HL-60 (cell line): ENCODE results near the gene POT1.

Experiments
- DNase-seq, 2 experiments: peaks; one replicate each; pipeline ENCODE4 v3.0.0-alpha.2; 2010 to 2020; ENCODE audit warnings: low read depth in 1 of 2, low spot score in 1 of 2
- H3K27ac ChIP-seq: fragments of 250-450 bp; sonication (Bioruptor Pico); replicated peaks from 2 replicates; pipeline ENCODE4 v1.5.1; 2020; ENCODE audit warnings: mild to moderate bottlenecking, moderate library complexity
- H3K27me3 ChIP-seq: fragments of 250-450 bp; sonication (Bioruptor Pico); 2 replicates; pipeline ENCODE4 v1.5.1; 2021; ENCODE audit warnings: mild to moderate bottlenecking, moderate library complexity; ENCODE audit not compliant: insufficient read depth, poor library complexity, severe bottlenecking
- H3K4me3 ChIP-seq: replicated peaks from 2 replicates; pipeline ENCODE4 v1.5.1; 2011; ENCODE audit warnings: mild to moderate bottlenecking, control low read depth, low read length; ENCODE audit not compliant: insufficient read depth
- CTCF ChIP-seq: IDR thresholded peaks from one replicate; pipeline ENCODE4 v1.5.1; 2011; ENCODE audit warnings: low read length, control low read depth, inconsistent platforms; ENCODE audit not compliant: insufficient read depth
- GABPA ChIP-seq: IDR thresholded peaks from 2 replicates; pipeline ENCODE4 v1.6.1; 2012; ENCODE audit warnings: low read depth
- POLR2AphosphoS5 ChIP-seq: IDR thresholded peaks from 2 replicates; pipeline ENCODE4 v1.6.1; 2012; ENCODE audit warnings: low read depth
- SPI1 ChIP-seq: IDR thresholded peaks from 2 replicates; pipeline ENCODE4 v1.6.1; 2012; ENCODE audit warnings: low read depth, mild to moderate bottlenecking, borderline replicate concordance
- TF ChIP-seq, protein P1 (sequence below): IDR thresholded peaks from 2 replicates; pipeline ENCODE4 v1.6.1; 2012; ENCODE audit warnings: low read depth; ENCODE audit not compliant: insufficient replicate concordance

POT1 gene

GRCh38 chr7:124792696-124793095 lies 136.9 kb downstream of the POT1 start:
- H3K4me3 ChIP-seq: no peak overlapping the region
- DNase-seq: no peak
- no peak overlapping the region for H3K27ac ChIP-seq
- peaks cover 3% of the 10 kb centered on the region for H3K27me3 ChIP-seq
- TF ChIP-seq SPI1 (no peak), CTCF (no peak), GABPA (no peak), POLR2AphosphoS5 (no peak)

GRCh38 chr7:124792002-124792401 lies 137.6 kb downstream of the POT1 start:
- Histone ChIP-seq H3K27ac (no peak overlapping the region), H3K4me3 (no peak overlapping the region), H3K27me3 (peaks cover 3% of the 10 kb centered on the region)
- DNase-seq: no peak
- TF ChIP-seq SPI1 (no peak), CTCF (no peak), POLR2AphosphoS5 (no peak), GABPA (no peak)
- TF ChIP-seq, protein P1, sequence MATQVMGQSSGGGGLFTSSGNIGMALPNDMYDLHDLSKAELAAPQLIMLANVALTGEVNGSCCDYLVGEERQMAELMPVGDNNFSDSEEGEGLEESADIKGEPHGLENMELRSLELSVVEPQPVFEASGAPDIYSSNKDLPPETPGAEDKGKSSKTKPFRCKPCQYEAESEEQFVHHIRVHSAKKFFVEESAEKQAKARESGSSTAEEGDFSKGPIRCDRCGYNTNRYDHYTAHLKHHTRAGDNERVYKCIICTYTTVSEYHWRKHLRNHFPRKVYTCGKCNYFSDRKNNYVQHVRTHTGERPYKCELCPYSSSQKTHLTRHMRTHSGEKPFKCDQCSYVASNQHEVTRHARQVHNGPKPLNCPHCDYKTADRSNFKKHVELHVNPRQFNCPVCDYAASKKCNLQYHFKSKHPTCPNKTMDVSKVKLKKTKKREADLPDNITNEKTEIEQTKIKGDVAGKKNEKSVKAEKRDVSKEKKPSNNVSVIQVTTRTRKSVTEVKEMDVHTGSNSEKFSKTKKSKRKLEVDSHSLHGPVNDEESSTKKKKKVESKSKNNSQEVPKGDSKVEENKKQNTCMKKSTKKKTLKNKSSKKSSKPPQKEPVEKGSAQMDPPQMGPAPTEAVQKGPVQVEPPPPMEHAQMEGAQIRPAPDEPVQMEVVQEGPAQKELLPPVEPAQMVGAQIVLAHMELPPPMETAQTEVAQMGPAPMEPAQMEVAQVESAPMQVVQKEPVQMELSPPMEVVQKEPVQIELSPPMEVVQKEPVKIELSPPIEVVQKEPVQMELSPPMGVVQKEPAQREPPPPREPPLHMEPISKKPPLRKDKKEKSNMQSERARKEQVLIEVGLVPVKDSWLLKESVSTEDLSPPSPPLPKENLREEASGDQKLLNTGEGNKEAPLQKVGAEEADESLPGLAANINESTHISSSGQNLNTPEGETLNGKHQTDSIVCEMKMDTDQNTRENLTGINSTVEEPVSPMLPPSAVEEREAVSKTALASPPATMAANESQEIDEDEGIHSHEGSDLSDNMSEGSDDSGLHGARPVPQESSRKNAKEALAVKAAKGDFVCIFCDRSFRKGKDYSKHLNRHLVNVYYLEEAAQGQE: no peak

DNA sequence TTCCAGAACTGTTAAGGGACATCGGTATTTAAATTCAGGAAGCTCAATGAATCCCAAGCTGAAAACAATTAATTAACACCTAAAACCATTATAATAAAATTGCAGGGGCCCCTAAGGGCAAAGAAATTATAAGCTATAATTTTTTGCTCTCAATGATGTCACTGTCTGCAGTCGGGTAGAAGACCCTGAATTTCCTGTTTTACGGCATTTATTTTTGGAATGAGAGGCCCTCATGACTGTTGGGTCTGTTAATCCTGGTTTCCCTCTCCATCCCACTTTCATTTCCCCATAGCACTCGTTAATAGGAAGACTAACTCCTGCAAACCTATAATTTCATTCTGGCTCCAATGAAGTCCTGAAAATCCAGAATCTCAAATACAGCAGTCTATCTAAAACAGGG lies 138.2 kb downstream of the POT1 start:
- Histone ChIP-seq H3K4me3 (no peak overlapping the region), H3K27me3 (peaks cover 3% of the 10 kb centered on the region), H3K27ac (no peak overlapping the region)
- no peak for DNase-seq
- TF ChIP-seq, protein P1: no peak
- TF ChIP-seq CTCF (no peak), POLR2AphosphoS5 (no peak), SPI1 (no peak), GABPA (no peak)

GRCh38 chr7:124790645-124791044 lies 139.0 kb downstream of the POT1 start:
- no peak overlapping the region for H3K4me3 ChIP-seq
- TF ChIP-seq, protein P1: no peak
- no peak for TF ChIP-seq POLR2AphosphoS5
- no peak for TF ChIP-seq SPI1
- no peak for TF ChIP-seq GABPA
- TF ChIP-seq CTCF: no peak
- H3K27ac ChIP-seq: no peak overlapping the region
- no peak for DNase-seq
- peaks cover 3% of the 10 kb centered on the region for H3K27me3 ChIP-seq
